HUES64 (cell line): ENCODE measurements around the gene MOSPD2.

ENCODE experiments used
- H3K27ac ChIP-seq: 2 replicates; pipeline ENCODE4 v1.7.0; 2013; ENCODE audit warnings: low read depth, low read length, inconsistent platforms
- H3K27me3 ChIP-seq: 2 replicates; pipeline ENCODE4 v1.6.1; 2013; ENCODE audit warnings: mild to moderate bottlenecking, low read length; ENCODE audit not compliant: insufficient read depth
- H3K36me3 ChIP-seq: 2 replicates; pipeline ENCODE4 v1.6.1; 2013; ENCODE audit warnings: mild to moderate bottlenecking, low read length; ENCODE audit not compliant: insufficient read depth
- H3K4me1 ChIP-seq: 2 replicates; pipeline ENCODE4 v1.6.1; 2013; ENCODE audit warnings: mild to moderate bottlenecking, low read length, moderate library complexity; ENCODE audit not compliant: insufficient read depth
- H3K4me3 ChIP-seq: 2 replicates; pipeline ENCODE4 v1.5.1; 2013; ENCODE audit warnings: mild to moderate bottlenecking, low read length, moderate library complexity
- H3K9ac ChIP-seq: 2 replicates; pipeline ENCODE4 v1.6.1; 2013; ENCODE audit warnings: mild to moderate bottlenecking, low read depth, low read length
- H3K9me3 ChIP-seq: 2 replicates; pipeline ENCODE4 v1.6.1; 2013; ENCODE audit warnings: low read depth, low read length; ENCODE audit not compliant: insufficient read depth
- WGBS: fragments of 150-250, 120-280 bp; methylation state at CpG from one replicate; pipeline ENCODE4 v1.1.7; 2013; ENCODE audit warnings: missing lambda C conversion rate; 5-methylcytosine and 5-hydroxymethylcytosine counted together

Gene MOSPD2

DNA sequence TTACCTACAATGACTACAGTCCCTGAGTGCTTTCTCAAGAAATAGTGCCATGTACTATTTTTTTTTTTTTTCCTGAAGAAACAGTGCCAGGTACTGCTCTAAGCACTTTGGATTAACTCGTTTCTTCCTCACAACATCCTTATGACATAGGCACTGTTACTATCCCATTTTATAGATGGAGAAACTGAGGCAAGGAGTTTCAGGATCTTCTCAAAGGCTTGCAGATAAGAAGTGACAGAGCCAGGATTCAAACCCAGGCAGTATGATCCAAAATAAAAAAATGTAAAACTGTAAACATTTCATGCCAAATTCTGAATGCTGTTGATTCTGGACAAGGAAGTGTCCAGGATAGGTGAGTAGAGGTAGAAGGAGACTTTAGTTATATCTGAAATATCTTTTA, 1.5 kb upstream of the MOSPD2 start:
- no peaks in the 10 kb centered on the region for H3K27me3 ChIP-seq
- H3K9ac ChIP-seq = no peak overlapping the region
- H3K4me3 ChIP-seq = peak overlapping the region; percentile 89
- WGBS = no CpG with 5 or more reads among the region's 1 CpG
- peaks cover 23% of the 10 kb centered on the region; the same call in 1 of the 2 replicates for H3K36me3 ChIP-seq
- peaks cover 12% of the 10 kb centered on the region; the same call in 1 of the 2 replicates for H3K9me3 ChIP-seq
- H3K4me1 ChIP-seq = no peaks in the 10 kb centered on the region; the same call in 1 of the 2 replicates
- H3K27ac ChIP-seq = no peak overlapping the region

DNA sequence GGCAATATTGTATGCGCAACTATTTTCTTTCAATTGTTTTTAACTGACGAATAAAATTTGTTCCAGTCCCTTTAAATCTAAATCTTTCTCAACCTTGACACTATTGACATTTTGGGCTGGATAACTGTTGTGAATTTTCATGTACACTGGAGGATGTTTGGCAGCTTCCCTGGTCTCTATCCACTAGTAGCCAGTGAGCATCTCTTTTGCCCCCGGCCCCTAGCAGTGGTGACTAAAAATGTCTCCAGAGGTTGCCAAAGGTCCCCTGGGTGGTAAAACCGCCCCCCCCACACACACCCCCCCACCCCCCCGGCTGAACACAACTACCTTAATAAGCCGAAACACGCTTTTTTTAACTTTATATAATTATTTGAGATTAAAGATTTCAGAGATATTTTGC, 866 bp upstream of the MOSPD2 start:
- H3K9ac ChIP-seq = peak overlapping the region; percentile 89
- 0% methylated on average over 1 of the region's 7 CpGs for WGBS
- H3K4me1 ChIP-seq = no peaks in the 10 kb centered on the region; the same call in 1 of the 2 replicates
- H3K4me3 ChIP-seq = peak overlapping the region; percentile 89
- peaks cover 7% of the 10 kb centered on the region; the same call in 1 of the 2 replicates for H3K9me3 ChIP-seq
- H3K36me3 ChIP-seq = peaks cover 20% of the 10 kb centered on the region; the same call in 1 of the 2 replicates
- H3K27ac ChIP-seq = peak overlapping the region; percentile 71; the same call in 1 of the 2 replicates
- H3K27me3 ChIP-seq = no peaks in the 10 kb centered on the region

DNA sequence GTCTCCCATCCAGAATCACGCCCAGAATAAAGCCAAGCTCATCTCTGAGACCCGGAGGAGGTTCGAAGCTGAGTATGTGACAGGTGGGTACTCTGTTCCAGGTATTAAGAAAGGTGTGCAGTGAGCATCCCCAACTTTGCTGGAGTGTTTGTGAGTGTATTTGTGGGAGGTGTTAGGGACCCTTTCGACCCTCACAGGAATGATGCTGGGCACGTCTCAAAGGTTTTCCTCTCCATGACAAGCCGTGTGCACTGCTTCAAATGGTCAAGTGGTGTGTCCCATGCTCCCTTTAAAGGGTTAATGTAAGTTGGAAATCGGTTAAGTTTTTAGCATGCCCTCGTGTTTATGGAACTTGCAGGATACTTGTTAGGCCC, 442 bp downstream of the MOSPD2 start:
- peaks cover 6% of the 10 kb centered on the region; the same call in 1 of the 2 replicates for H3K36me3 ChIP-seq
- no peaks in the 10 kb centered on the region for H3K9me3 ChIP-seq
- peak overlapping the region; percentile 78 for H3K9ac ChIP-seq
- H3K27me3 ChIP-seq = no peaks in the 10 kb centered on the region
- 1% methylated on average over 8 of the region's 8 CpGs for WGBS
- H3K4me1 ChIP-seq = no peaks in the 10 kb centered on the region; the same call in 1 of the 2 replicates
- peak overlapping the region; percentile 89 for H3K4me3 ChIP-seq
- H3K27ac ChIP-seq = peak overlapping the region; percentile 72

DNA sequence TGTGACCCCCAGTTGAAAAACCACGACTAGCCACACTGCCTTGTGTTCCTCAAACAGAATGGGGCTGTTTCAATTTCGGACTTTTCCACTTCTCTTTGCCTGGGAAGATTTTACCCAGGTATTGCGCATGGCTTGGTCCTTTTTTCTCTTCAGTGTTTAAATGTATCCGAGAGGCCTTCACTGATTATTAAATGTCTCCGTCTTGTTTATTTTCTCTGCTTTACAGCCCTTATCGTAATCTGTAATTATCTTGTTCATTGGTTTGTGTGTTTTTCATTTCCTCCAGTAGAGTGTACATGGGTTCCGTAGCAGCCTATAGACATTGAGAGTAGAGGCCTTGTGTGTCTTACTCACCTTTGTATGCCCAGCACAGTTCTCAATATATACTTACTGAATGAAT, 2.4 kb downstream of the MOSPD2 start:
- Histone ChIP-seq H3K4me3 (no peak overlapping the region), H3K36me3 (no peaks in the 10 kb centered on the region; the same call in 1 of the 2 replicates)
- 96% methylated on average over 7 of the region's 7 CpGs for WGBS

DNA sequence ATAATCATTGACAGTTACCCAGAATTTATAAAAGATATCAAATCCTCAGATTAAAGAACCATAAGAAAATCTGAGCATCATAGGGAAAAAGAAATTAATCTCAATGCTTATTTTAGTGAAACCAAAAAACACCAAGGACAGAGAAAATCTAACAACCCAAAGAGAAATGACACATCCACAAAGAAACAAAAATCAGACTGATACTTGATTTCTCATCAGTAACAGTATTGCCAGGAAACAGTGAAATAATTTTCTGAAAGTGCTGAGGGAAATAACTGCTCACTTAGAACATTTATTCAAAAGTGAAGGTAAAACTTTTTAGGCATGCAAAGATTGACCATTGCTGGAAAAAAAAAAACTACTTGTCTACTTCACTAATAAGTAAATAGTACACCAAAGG, 10.6 kb downstream of the MOSPD2 start:
- Histone ChIP-seq H3K36me3 (no peaks in the 10 kb centered on the region), H3K4me3 (no peak overlapping the region), H3K4me1 (no peaks in the 10 kb centered on the region), H3K27me3 (no peaks in the 10 kb centered on the region), H3K9ac (no peak overlapping the region), H3K27ac (no peak overlapping the region), H3K9me3 (no peaks in the 10 kb centered on the region)

More for the DNA sequence above, 2.4 kb downstream of the MOSPD2 start:
- no peak overlapping the region for H3K9ac ChIP-seq
- H3K27ac ChIP-seq = no peak overlapping the region
- H3K9me3 ChIP-seq = no peaks in the 10 kb centered on the region
- no peaks in the 10 kb centered on the region for H3K27me3 ChIP-seq
- no peaks in the 10 kb centered on the region; the same call in 1 of the 2 replicates for H3K4me1 ChIP-seq

DNA sequence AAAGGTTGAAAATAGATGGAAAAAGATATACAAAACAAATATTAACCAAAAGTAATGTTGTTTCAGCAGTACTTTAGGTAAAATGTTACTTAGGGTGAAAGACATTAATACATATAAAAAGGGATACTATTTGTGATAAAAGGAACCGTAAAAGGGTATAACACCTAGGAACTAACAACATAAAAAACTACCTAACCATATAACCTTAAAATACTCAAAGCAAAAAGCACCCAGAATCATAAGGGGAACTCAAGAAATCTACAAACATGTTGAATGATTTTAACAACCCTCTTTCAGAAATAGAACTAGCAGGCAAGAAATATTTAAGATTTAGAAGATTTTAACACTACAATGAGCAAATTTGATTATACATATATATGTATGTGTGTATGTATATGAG, 11.5 kb downstream of the MOSPD2 start:
- no peak overlapping the region for H3K27ac ChIP-seq
- H3K9ac ChIP-seq = no peak overlapping the region
- no CpG with 5 or more reads among the region's 1 CpG for WGBS
- H3K4me3 ChIP-seq = no peak overlapping the region
- H3K4me1 ChIP-seq = no peaks in the 10 kb centered on the region
- no peaks in the 10 kb centered on the region for H3K36me3 ChIP-seq
- no peaks in the 10 kb centered on the region for H3K27me3 ChIP-seq
- no peaks in the 10 kb centered on the region for H3K9me3 ChIP-seq

DNA sequence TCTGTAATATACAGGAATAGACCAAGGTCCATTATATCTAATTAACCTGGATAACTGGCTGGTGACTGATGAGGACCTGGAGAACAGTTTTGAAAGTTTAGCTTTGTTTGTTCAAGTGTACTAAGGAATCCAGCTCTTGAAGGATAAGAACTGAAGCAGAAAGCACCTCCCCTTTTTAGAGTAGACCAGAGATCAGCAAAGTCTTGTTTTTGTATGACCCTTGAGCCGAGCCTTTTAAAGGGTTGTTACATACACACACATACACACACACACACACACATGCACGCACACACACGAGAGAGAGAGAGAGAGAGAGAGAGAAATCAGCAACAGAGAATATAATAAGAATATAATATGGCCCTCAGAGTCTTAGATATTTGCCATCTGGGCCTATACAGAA, 13.0 kb downstream of the MOSPD2 start:
- WGBS = no CpG with 5 or more reads among the region's 3 CpGs
- Histone ChIP-seq H3K9me3 (no peaks in the 10 kb centered on the region), H3K27me3 (no peaks in the 10 kb centered on the region), H3K9ac (no peak overlapping the region), H3K4me3 (no peak overlapping the region), H3K4me1 (no peaks in the 10 kb centered on the region), H3K36me3 (no peaks in the 10 kb centered on the region), H3K27ac (no peak overlapping the region)

DNA sequence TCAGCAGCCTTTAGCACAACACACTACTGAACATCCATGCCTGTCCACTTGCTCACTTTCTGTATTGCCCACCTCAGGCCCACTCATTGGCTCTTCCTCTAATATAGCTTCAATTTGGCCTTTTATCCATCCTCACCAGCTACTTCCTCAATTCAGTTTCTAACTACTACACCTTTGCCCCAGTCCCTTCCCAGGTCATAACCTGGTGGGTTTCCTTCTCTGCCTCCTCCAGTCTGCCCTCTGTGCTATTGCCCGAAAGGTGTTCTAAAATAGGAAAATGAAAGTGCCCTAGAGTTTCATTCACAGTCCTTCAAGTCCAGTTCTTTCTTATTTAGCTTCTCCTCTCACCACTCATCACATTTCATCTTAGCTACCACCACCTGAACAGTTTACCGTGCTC, 23.1 kb downstream of the MOSPD2 start:
- Histone ChIP-seq H3K9me3 (no peaks in the 10 kb centered on the region), H3K27me3 (no peaks in the 10 kb centered on the region), H3K36me3 (peaks cover 5% of the 10 kb centered on the region; the same call in 1 of the 2 replicates), H3K27ac (no peak overlapping the region), H3K4me3 (no peak overlapping the region), H3K9ac (no peak overlapping the region), H3K4me1 (no peaks in the 10 kb centered on the region; the same call in 1 of the 2 replicates)
- WGBS = 96% methylated on average over 1 of the region's 2 CpGs

DNA sequence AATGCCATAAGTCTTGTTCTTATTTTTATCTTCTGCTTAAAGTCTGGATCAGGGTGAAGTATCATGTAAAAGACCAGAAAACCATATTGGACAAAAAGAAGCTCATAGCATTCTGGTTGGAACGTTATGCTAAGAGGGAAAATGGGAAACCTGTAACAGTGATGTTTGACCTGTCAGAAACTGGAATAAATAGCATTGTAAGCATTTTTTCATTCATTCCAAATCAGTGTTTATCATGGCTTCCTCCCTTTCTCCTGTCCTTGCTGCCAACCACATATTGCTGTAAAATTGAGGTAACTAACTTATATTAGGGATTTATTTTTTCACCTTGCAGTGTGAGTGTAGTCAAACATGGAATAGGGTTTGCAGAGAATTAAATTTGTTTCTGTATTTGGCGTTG, 23.8 kb downstream of the MOSPD2 start:
- WGBS = 89% methylated on average over 2 of the region's 2 CpGs
- H3K9ac ChIP-seq = no peak overlapping the region

DNA sequence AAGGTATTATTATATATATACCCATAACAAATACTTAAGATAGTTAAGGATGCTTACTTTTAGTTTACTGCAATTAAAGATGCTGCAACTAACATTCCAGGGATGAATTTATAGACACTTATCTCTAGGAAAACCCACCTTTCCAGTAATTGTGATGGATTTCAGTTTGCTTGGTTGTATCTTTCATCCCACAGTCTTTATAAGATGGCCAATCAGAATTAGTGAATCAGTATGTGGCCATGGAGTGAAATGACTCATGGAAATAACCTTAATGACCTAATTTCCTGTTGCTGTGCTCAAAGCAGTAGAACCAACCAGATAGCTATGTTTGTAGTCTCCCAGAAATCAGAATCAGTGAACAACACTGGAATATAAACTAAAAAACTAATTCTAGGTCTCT, 26.4 kb downstream of the MOSPD2 start:
- Histone ChIP-seq H3K4me3 (no peak overlapping the region), H3K27me3 (no peaks in the 10 kb centered on the region), H3K4me1 (no peaks in the 10 kb centered on the region; the same call in 1 of the 2 replicates), H3K9me3 (peaks cover 7% of the 10 kb centered on the region), H3K9ac (no peak overlapping the region), H3K36me3 (peaks cover 21% of the 10 kb centered on the region), H3K27ac (no peak overlapping the region; the same call in 1 of the 2 replicates)

More for the DNA sequence above, 23.8 kb downstream of the MOSPD2 start:
- H3K4me1 ChIP-seq = no peaks in the 10 kb centered on the region; the same call in 1 of the 2 replicates
- no peak overlapping the region for H3K27ac ChIP-seq
- H3K27me3 ChIP-seq = no peaks in the 10 kb centered on the region
- peaks cover 5% of the 10 kb centered on the region; the same call in 1 of the 2 replicates for H3K36me3 ChIP-seq
- H3K9me3 ChIP-seq = no peaks in the 10 kb centered on the region
- no peak overlapping the region for H3K4me3 ChIP-seq

DNA sequence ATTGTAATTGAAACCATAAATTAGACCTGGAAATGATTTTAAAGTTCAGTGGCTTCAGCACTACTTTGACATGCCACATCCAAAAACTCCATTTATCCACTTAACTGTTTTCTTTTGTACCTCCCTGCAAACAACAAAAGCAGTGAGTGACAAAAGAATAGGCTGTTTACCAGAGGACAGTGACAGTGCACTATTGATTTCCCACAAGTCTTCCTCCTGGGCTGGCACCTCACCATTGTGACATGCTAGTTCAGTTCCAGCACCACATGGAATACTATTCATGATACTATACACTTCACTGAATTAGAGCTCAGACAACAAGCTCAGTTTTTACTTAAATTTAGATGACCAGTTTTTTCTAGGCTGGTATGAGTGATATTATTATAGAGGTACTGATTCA, 29.3 kb downstream of the MOSPD2 start:
- Histone ChIP-seq H3K36me3 (peaks cover 22% of the 10 kb centered on the region), H3K4me3 (no peak overlapping the region), H3K9ac (no peak overlapping the region), H3K27ac (no peak overlapping the region), H3K4me1 (no peaks in the 10 kb centered on the region; the same call in 1 of the 2 replicates), H3K27me3 (no peaks in the 10 kb centered on the region), H3K9me3 (peaks cover 10% of the 10 kb centered on the region)

DNA sequence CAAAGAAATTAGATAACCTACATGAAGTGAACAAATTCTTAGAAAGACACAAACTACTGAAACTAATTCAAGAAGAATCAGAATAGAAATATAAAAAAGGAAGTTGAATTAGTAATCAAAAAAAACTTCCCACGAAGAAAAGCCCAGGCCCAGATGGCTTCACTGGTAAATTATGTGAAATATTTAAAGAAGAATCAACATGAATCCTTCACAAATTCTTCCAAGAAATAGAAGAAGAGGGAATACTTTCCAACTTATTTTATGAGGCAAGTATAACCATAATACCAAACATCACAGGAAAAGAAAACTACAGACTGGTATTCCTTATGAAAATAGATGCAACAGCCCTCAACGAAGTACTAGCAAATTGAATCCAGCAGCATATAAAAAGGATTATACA, 30.7 kb downstream of the MOSPD2 start:
- H3K4me3 ChIP-seq = no peak overlapping the region
- H3K27ac ChIP-seq = no peak overlapping the region
- 100% methylated on average over 1 of the region's 2 CpGs for WGBS
- no peak overlapping the region for H3K9ac ChIP-seq
- peaks cover 10% of the 10 kb centered on the region for H3K9me3 ChIP-seq
- no peaks in the 10 kb centered on the region for H3K27me3 ChIP-seq
- H3K36me3 ChIP-seq = peaks cover 21% of the 10 kb centered on the region
- H3K4me1 ChIP-seq = no peaks in the 10 kb centered on the region; the same call in 1 of the 2 replicates
